HL-60 (cell line): Measurements from ENCODE around the gene CADM2.

ENCODE experiments used
- GABPA ChIP-seq: IDR thresholded peaks from 2 replicates; pipeline ENCODE4 v1.6.1; 2012; ENCODE audit warnings: low read depth
- POLR2AphosphoS5 ChIP-seq: IDR thresholded peaks from 2 replicates; pipeline ENCODE4 v1.6.1; 2012; ENCODE audit warnings: low read depth
- SPI1 ChIP-seq: IDR thresholded peaks from 2 replicates; pipeline ENCODE4 v1.6.1; 2012; ENCODE audit warnings: low read depth, mild to moderate bottlenecking, borderline replicate concordance
- TF ChIP-seq, protein P1 (sequence below): IDR thresholded peaks from one replicate; pipeline ENCODE4 v1.5.1; 2011; ENCODE audit warnings: low read length, control low read depth, inconsistent platforms; ENCODE audit not compliant: insufficient read depth
- TF ChIP-seq, protein P2 (sequence below): IDR thresholded peaks from 2 replicates; pipeline ENCODE4 v1.6.1; 2012; ENCODE audit warnings: low read depth; ENCODE audit not compliant: insufficient replicate concordance

DNA sequence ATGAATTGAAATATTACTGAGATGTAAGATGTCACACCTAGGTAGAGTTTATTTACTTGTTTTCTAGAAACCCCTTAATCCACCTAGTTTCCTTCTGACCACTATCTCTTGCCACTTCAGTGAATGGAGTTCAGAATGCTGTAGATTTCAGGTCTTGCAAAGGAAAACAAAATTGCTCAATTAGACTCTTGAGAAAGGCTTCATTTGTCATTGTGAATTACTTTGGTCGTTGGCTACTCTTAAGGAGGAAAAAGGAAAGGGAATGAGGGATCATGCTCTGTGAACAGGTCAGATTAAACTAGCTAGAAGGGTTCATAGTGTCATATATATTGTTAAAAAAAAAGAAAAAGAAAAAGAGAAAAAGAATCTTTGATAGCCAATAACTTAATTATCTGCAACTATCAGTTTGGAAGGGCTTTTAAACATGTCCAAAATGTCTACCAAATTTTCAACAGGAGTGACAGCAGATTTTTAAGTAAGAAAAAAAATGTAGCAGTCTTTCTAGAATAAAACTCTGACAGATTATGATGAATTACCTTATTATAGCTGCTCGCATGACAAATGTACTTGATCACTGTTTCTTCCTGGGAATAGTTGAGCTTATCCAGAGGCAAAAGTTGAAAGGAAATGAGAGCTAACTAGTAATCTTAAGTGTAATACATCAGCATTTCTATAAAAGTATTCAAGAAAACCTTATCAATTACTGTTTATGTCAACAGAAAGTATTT is 543.5 kb downstream of the CADM2 start:
- TF ChIP-seq, protein P1, sequence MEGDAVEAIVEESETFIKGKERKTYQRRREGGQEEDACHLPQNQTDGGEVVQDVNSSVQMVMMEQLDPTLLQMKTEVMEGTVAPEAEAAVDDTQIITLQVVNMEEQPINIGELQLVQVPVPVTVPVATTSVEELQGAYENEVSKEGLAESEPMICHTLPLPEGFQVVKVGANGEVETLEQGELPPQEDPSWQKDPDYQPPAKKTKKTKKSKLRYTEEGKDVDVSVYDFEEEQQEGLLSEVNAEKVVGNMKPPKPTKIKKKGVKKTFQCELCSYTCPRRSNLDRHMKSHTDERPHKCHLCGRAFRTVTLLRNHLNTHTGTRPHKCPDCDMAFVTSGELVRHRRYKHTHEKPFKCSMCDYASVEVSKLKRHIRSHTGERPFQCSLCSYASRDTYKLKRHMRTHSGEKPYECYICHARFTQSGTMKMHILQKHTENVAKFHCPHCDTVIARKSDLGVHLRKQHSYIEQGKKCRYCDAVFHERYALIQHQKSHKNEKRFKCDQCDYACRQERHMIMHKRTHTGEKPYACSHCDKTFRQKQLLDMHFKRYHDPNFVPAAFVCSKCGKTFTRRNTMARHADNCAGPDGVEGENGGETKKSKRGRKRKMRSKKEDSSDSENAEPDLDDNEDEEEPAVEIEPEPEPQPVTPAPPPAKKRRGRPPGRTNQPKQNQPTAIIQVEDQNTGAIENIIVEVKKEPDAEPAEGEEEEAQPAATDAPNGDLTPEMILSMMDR: no peak
- TF ChIP-seq POLR2AphosphoS5: no peak
- TF ChIP-seq, protein P2, sequence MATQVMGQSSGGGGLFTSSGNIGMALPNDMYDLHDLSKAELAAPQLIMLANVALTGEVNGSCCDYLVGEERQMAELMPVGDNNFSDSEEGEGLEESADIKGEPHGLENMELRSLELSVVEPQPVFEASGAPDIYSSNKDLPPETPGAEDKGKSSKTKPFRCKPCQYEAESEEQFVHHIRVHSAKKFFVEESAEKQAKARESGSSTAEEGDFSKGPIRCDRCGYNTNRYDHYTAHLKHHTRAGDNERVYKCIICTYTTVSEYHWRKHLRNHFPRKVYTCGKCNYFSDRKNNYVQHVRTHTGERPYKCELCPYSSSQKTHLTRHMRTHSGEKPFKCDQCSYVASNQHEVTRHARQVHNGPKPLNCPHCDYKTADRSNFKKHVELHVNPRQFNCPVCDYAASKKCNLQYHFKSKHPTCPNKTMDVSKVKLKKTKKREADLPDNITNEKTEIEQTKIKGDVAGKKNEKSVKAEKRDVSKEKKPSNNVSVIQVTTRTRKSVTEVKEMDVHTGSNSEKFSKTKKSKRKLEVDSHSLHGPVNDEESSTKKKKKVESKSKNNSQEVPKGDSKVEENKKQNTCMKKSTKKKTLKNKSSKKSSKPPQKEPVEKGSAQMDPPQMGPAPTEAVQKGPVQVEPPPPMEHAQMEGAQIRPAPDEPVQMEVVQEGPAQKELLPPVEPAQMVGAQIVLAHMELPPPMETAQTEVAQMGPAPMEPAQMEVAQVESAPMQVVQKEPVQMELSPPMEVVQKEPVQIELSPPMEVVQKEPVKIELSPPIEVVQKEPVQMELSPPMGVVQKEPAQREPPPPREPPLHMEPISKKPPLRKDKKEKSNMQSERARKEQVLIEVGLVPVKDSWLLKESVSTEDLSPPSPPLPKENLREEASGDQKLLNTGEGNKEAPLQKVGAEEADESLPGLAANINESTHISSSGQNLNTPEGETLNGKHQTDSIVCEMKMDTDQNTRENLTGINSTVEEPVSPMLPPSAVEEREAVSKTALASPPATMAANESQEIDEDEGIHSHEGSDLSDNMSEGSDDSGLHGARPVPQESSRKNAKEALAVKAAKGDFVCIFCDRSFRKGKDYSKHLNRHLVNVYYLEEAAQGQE: no peak
- TF ChIP-seq GABPA: no peak
- no peak for TF ChIP-seq SPI1
